Neural crest cell (in vitro differentiated cells): ENCODE measurements around the gene ZG16B. TPM values are rescaled to one million over a fixed set of nuclear protein-coding genes. Genes with fewer than 3 reads are reported as not detected.

Experiments
- DNase-seq: peaks from one replicate; pipeline ENCODE4 v3.0.0; 2021; ENCODE audit warnings: low read depth, mixed read lengths, low spot score
- H3K27ac Mint-ChIP-seq: one replicate; pipeline ENCODE4 v1.8.0; 2021; ENCODE audit warnings: mild to moderate bottlenecking, mixed read lengths; ENCODE audit not compliant: unreplicated experiment
- H3K27me3 Mint-ChIP-seq: 2 replicates; pipeline ENCODE4 v1.8.0; 2021; ENCODE audit warnings: low read depth, mild to moderate bottlenecking, mixed read lengths
- H3K36me3 Mint-ChIP-seq: 2 replicates; pipeline ENCODE4 v1.8.0; 2021; ENCODE audit warnings: low read depth, mild to moderate bottlenecking, mixed read lengths
- H3K4me1 Mint-ChIP-seq: 2 replicates; pipeline ENCODE4 v1.8.0; 2021; ENCODE audit warnings: mixed read lengths
- H3K4me3 Mint-ChIP-seq: one replicate; pipeline ENCODE4 v1.8.0; 2021; ENCODE audit warnings: mild to moderate bottlenecking, mixed read lengths
- H3K9me3 Mint-ChIP-seq: 2 replicates; pipeline ENCODE4 v1.8.0; 2021; ENCODE audit warnings: mixed read lengths
- total RNA-seq: library from RNA; stranded (reverse); gene quantifications from 2 replicates; pipeline ENCODE4 v1.2.1, GENCODE V29; 2021
- TF ChIP-seq, protein P1 (sequence below): fragments of 200-600 bp; sonication (generic); conservative IDR thresholded peaks from 2 replicates; pipeline ENCODE4 v1.5.0; 2021; ENCODE audit warnings: antibody characterized with exemption, mild to moderate bottlenecking

ZG16B gene
- total RNA-seq, 1 donor from 2014 or later = not detected

DNA sequence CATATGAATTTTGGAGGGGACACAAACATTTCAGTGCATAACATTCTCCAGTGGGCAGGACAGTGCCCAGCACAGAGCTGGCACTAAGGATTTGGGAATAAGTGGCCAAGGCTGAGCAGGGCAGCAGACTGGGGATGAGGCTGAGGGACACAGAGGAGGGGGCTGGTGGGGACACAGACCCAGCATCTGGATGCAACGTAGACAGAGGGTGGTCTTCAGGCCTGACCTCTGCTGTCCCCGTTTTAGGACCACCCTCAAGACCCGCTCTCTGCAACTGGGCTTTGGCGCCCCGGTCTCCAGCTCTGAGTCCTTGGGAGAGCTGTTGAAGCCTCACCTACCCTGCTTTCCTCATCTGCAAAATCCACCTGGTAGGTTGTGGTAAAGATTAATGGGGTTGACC, 39.5 kb upstream of the ZG16B start:
- Mint-ChIP-seq H3K27me3 (peaks cover 47% of the 10 kb centered on the region), H3K4me3 (no peak overlapping the region), H3K27ac (no peak overlapping the region), H3K36me3 (no peaks in the 10 kb centered on the region), H3K9me3 (no peaks in the 10 kb centered on the region), H3K4me1 (peaks cover 4% of the 10 kb centered on the region)
- TF ChIP-seq, protein P1, sequence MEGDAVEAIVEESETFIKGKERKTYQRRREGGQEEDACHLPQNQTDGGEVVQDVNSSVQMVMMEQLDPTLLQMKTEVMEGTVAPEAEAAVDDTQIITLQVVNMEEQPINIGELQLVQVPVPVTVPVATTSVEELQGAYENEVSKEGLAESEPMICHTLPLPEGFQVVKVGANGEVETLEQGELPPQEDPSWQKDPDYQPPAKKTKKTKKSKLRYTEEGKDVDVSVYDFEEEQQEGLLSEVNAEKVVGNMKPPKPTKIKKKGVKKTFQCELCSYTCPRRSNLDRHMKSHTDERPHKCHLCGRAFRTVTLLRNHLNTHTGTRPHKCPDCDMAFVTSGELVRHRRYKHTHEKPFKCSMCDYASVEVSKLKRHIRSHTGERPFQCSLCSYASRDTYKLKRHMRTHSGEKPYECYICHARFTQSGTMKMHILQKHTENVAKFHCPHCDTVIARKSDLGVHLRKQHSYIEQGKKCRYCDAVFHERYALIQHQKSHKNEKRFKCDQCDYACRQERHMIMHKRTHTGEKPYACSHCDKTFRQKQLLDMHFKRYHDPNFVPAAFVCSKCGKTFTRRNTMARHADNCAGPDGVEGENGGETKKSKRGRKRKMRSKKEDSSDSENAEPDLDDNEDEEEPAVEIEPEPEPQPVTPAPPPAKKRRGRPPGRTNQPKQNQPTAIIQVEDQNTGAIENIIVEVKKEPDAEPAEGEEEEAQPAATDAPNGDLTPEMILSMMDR = no peak
- no peak for DNase-seq

DNA sequence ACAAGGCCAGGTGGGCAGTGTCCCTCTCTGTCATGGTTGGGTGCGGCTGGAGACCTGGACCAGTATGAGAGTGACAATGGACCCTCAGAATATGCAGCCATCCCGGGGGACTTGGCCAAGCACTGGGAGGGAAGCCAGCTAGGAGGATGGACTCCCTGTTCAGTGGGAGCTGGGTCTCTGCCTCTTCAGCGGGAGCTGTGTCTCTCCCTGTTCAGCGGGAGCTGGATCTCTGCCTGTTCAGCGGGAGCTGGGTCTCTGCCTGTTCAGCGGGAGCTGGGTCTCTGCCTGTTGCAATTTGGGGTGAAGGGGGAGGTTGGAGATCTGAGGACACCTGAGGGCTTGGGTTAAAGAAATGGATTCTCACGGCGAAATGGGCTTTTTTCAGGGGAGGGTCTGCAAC, 38.9 kb upstream of the ZG16B start:
- Mint-ChIP-seq H3K4me1 (peaks cover 4% of the 10 kb centered on the region), H3K9me3 (no peaks in the 10 kb centered on the region), H3K36me3 (no peaks in the 10 kb centered on the region), H3K27ac (no peak overlapping the region), H3K27me3 (peaks cover 52% of the 10 kb centered on the region), H3K4me3 (no peak overlapping the region)
- TF ChIP-seq, protein P1 = no peak
- no peak for DNase-seq

DNA sequence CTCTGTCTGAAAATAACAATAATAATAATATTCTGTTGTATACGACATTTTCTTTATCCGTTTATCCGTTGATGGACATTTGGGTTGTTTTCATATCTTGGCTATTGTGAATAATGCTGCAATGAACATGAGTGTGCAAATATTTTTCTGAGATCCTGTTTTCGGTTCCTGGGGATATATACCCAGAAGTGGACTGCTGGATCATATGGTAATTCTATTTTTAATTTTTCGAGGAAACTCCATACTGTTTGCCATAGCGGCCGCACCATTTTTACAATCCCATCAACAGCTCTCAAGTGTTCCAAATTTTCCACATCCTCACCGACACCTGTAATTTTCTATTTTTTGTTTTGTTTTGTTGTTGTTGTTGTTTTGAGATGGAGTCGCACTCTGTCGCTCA, 37.2 kb upstream of the ZG16B start:
- DNase-seq = no peak
- H3K4me3 Mint-ChIP-seq = no peak overlapping the region
- no peak overlapping the region for H3K27ac Mint-ChIP-seq
- H3K36me3 Mint-ChIP-seq = no peaks in the 10 kb centered on the region
- no peaks in the 10 kb centered on the region for H3K9me3 Mint-ChIP-seq
- TF ChIP-seq, protein P1 = no peak
- peaks cover 58% of the 10 kb centered on the region for H3K27me3 Mint-ChIP-seq
- no peaks in the 10 kb centered on the region for H3K4me1 Mint-ChIP-seq

DNA sequence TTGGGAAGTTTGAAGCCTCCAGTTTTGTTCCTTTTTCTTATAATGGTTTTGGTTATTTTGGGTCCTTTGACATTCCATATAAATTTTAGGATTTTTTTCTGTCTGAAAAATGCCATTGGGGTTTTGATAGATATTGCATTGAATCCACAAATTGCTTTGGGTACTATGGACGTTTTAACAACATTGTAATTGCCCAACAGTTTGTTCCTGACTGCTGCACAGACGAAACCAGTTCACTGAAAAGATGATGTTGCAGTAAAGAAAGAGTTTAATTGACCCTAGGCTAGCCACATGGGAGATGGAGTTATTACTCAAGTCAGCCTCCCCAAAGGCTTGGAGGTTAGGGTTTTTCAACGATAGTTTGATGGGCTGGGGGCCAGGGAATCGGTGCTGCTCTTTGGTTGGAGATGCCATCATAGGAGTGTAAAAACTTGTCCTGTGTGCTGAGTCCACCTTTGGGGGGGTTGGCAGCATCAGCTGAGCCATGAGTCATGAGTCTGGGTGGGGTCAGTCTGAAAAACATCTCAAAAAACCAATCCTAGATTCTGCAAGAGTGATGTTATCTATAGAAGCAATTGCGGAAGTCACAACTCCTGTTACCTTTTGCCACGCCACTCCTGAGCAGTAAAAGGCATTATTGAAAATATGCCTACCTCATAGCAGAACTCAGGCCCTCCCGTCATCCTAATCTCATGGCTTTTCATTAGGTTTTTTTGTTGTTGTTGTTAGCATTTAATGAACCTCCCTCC, 34.5 kb upstream of the ZG16B start:
- Mint-ChIP-seq H3K27ac (no peak overlapping the region), H3K27me3 (peaks cover 48% of the 10 kb centered on the region), H3K9me3 (no peaks in the 10 kb centered on the region), H3K36me3 (no peaks in the 10 kb centered on the region), H3K4me1 (no peaks in the 10 kb centered on the region), H3K4me3 (no peak overlapping the region)
- TF ChIP-seq, protein P1 = no peak
- DNase-seq = no peak

DNA sequence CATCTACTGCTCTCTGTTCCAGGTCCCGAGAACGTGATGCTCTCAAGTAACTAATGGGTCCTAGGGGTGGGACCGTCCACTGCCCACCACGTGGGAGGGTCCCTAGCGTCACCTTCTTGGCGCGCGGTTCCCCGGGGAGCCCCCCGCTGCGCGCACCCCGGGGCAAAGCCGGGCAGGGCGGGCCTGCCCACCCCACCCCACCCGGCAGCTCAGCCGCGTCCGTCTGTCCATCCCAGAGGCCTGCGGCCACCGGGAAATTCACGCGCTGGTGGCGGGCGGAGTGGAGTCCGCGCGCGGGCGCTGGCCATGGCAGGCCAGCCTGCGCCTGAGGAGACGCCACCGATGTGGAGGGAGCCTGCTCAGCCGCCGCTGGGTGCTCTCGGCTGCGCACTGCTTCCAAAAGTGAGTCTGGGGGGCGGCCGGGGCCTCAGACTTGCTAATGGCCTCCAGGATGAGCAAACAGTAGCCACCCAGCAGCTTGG, 31.3 kb upstream of the ZG16B start:
- H3K27me3 Mint-ChIP-seq = peaks cover 26% of the 10 kb centered on the region
- no peaks in the 10 kb centered on the region for H3K4me1 Mint-ChIP-seq
- peaks cover 6% of the 10 kb centered on the region for H3K9me3 Mint-ChIP-seq
- TF ChIP-seq, protein P1 = no peak
- H3K4me3 Mint-ChIP-seq = no peak overlapping the region
- no peak overlapping the region for H3K27ac Mint-ChIP-seq
- H3K36me3 Mint-ChIP-seq = no peaks in the 10 kb centered on the region
- no peak for DNase-seq
